ENCODE measurements around the gene POLR2F.

POLR2F gene

GRCh38 chr22:37925330-37925729 lies 28.2 kb upstream of the POLR2F start:
- H3K4me3 ChIP-seq (ENCODE audit: control insufficient read depth in 1 of 7, extremely low read depth in 1 of 7, insufficient read depth in 4 of 7, low read depth in 2 of 7, low read length in 6 of 7): no peak overlapping the region
- peaks cover 0 to 4% (median 2%) of the 10 kb centered on the region in 4 experiments for H3K4me1 ChIP-seq (ENCODE audit: control extremely low read depth in 1 of 4, control insufficient read depth in 4 of 4, insufficient read depth in 4 of 4, low read length in 3 of 4)
- H3K36me3 ChIP-seq (ENCODE audit: control insufficient read depth in 4 of 4, insufficient read depth in 4 of 4, low read length in 3 of 4): peaks cover 6 to 60% (median 45%) of the 10 kb centered on the region in 4 experiments
- ChIA-PET CTCF (no interaction called here), POLR2A (interaction anchor here (0.8 kb wide), 1 partner anchor 18 kb away, joined by 8 read pairs; no protein-coding TSS in a partner anchor)
- H3K27ac ChIP-seq (ENCODE audit: insufficient read depth in 1 of 2, low read depth in 1 of 2, low read length in 2 of 2, poor library complexity in 1 of 2, severe bottlenecking in 2 of 2): no peak overlapping the region
- no peak for DNase-seq
- H3K9me3 ChIP-seq (ENCODE audit: control extremely low read depth in 1 of 5, control insufficient read depth in 4 of 5, insufficient read depth in 2 of 5, low read depth in 1 of 5, low read length in 4 of 5): no peaks in the 10 kb centered on the region
- no peaks in the 10 kb centered on the region for H3K27me3 ChIP-seq (replicated peaks in 2 of 5; ENCODE audit: control insufficient read depth in 4 of 5, insufficient read depth in 5 of 5, low read length in 4 of 5)
- 100% methylated on average over 2 of the region's 3 CpGs for WGBS (ENCODE audit: insufficient coverage)

- WGBS (ENCODE audit: insufficient coverage): 98% methylated on average over 7 of the region's 15 CpGs
- ChIA-PET CTCF (interaction anchor here (1.1 kb wide), 1 partner anchor 40 kb away, joined by 3 read pairs; no protein-coding TSS in a partner anchor), POLR2A (interaction anchor here (0.8 kb wide), 1 partner anchor 18 kb away, joined by 8 read pairs; no protein-coding TSS in a partner anchor)
These were observed 27.7 kb upstream of the POLR2F start for GRCh38 chr22:37925767-37926166.

GRCh38 chr22:37926358-37926757 lies 27.1 kb upstream of the POLR2F start:
- 99% methylated on average over 6 of the region's 7 CpGs for WGBS (ENCODE audit: insufficient coverage)
- Histone ChIP-seq H3K4me1 (ENCODE audit: control extremely low read depth in 1 of 4, control insufficient read depth in 4 of 4, insufficient read depth in 4 of 4, low read length in 3 of 4) (no peaks in the 10 kb centered on the region), H3K27ac (ENCODE audit: insufficient read depth in 1 of 2, low read depth in 1 of 2, low read length in 2 of 2, poor library complexity in 1 of 2, severe bottlenecking in 2 of 2) (no peak overlapping the region), H3K4me3 (ENCODE audit: control insufficient read depth in 1 of 7, extremely low read depth in 1 of 7, insufficient read depth in 4 of 7, low read depth in 2 of 7, low read length in 6 of 7) (no peak overlapping the region), H3K36me3 (ENCODE audit: control insufficient read depth in 4 of 4, insufficient read depth in 4 of 4, low read length in 3 of 4) (peaks cover 6 to 61% (median 48%) of the 10 kb centered on the region in 4 experiments), H3K9me3 (ENCODE audit: control extremely low read depth in 1 of 5, control insufficient read depth in 4 of 5, insufficient read depth in 2 of 5, low read depth in 1 of 5, low read length in 4 of 5) (no peaks in the 10 kb centered on the region), H3K27me3 (replicated peaks in 2 of 5; ENCODE audit: control insufficient read depth in 4 of 5, insufficient read depth in 5 of 5, low read length in 4 of 5) (no peaks in the 10 kb centered on the region)
- CTCF ChIA-PET: interaction anchor here (1.1 kb wide), 1 partner anchor 39 kb away, joined by 3 read pairs; no protein-coding TSS in a partner anchor
- no peak for DNase-seq
- POLR2A ChIA-PET: interaction anchor here (0.8 kb wide), 1 partner anchor 17 kb away, joined by 8 read pairs; no protein-coding TSS in a partner anchor

More at GRCh38 chr22:37925767-37926166, 27.7 kb upstream of the POLR2F start:
- no peak for DNase-seq
- Histone ChIP-seq H3K4me1 (ENCODE audit: control extremely low read depth in 1 of 4, control insufficient read depth in 4 of 4, insufficient read depth in 4 of 4, low read length in 3 of 4) (peaks cover 0 to 2% (median under 1%) of the 10 kb centered on the region in 4 experiments), H3K27ac (ENCODE audit: insufficient read depth in 1 of 2, low read depth in 1 of 2, low read length in 2 of 2, poor library complexity in 1 of 2, severe bottlenecking in 2 of 2) (no peak overlapping the region), H3K9me3 (ENCODE audit: control extremely low read depth in 1 of 5, control insufficient read depth in 4 of 5, insufficient read depth in 2 of 5, low read depth in 1 of 5, low read length in 4 of 5) (no peaks in the 10 kb centered on the region), H3K4me3 (ENCODE audit: control insufficient read depth in 1 of 7, extremely low read depth in 1 of 7, insufficient read depth in 4 of 7, low read depth in 2 of 7, low read length in 6 of 7) (no peak overlapping the region), H3K36me3 (ENCODE audit: control insufficient read depth in 4 of 4, insufficient read depth in 4 of 4, low read length in 3 of 4) (peaks cover 6 to 60% (median 46%) of the 10 kb centered on the region in 4 experiments), H3K27me3 (replicated peaks in 2 of 5; ENCODE audit: control insufficient read depth in 4 of 5, insufficient read depth in 5 of 5, low read length in 4 of 5) (no peaks in the 10 kb centered on the region)

- ChIA-PET POLR2A (no interaction called here), CTCF (interaction anchor here (1.1 kb wide), 1 partner anchor 39 kb away, joined by 3 read pairs; no protein-coding TSS in a partner anchor)
- no peak overlapping the region for H3K4me3 ChIP-seq (ENCODE audit: control insufficient read depth in 1 of 7, extremely low read depth in 1 of 7, insufficient read depth in 4 of 7, low read depth in 2 of 7, low read length in 6 of 7)
- DNase-seq: no peak
- no peaks in the 10 kb centered on the region for H3K4me1 ChIP-seq (ENCODE audit: control extremely low read depth in 1 of 4, control insufficient read depth in 4 of 4, insufficient read depth in 4 of 4, low read length in 3 of 4)
- 96% methylated on average over 24 of the region's 32 CpGs for WGBS (ENCODE audit: insufficient coverage)
- H3K36me3 ChIP-seq (ENCODE audit: control insufficient read depth in 4 of 4, insufficient read depth in 4 of 4, low read length in 3 of 4): peaks cover 6 to 62% (median 48%) of the 10 kb centered on the region in 4 experiments
- no peaks in the 10 kb centered on the region for H3K9me3 ChIP-seq (ENCODE audit: control extremely low read depth in 1 of 5, control insufficient read depth in 4 of 5, insufficient read depth in 2 of 5, low read depth in 1 of 5, low read length in 4 of 5)
- H3K27ac ChIP-seq (ENCODE audit: insufficient read depth in 1 of 2, low read depth in 1 of 2, low read length in 2 of 2, poor library complexity in 1 of 2, severe bottlenecking in 2 of 2): no peak overlapping the region
- no peaks in the 10 kb centered on the region for H3K27me3 ChIP-seq (replicated peaks in 2 of 5; ENCODE audit: control insufficient read depth in 4 of 5, insufficient read depth in 5 of 5, low read length in 4 of 5)
These were observed 26.5 kb upstream of the POLR2F start for GRCh38 chr22:37926771-37927636.

GRCh38 chr22:37927637-37927936 lies 25.9 kb upstream of the POLR2F start:
- no peak for DNase-seq
- H3K36me3 ChIP-seq (ENCODE audit: control insufficient read depth in 4 of 4, insufficient read depth in 4 of 4, low read length in 3 of 4): peaks cover 6 to 67% (median 53%) of the 10 kb centered on the region in 4 experiments
- H3K27ac ChIP-seq (ENCODE audit: insufficient read depth in 1 of 2, low read depth in 1 of 2, low read length in 2 of 2, poor library complexity in 1 of 2, severe bottlenecking in 2 of 2): no peak overlapping the region
- POLR2A ChIA-PET: no interaction called here
- CTCF ChIA-PET: no interaction called here
- H3K4me3 ChIP-seq (ENCODE audit: control insufficient read depth in 1 of 7, extremely low read depth in 1 of 7, insufficient read depth in 4 of 7, low read depth in 2 of 7, low read length in 6 of 7): no peak overlapping the region
- H3K27me3 ChIP-seq (replicated peaks in 2 of 5; ENCODE audit: control insufficient read depth in 4 of 5, insufficient read depth in 5 of 5, low read length in 4 of 5): no peaks in the 10 kb centered on the region
- no peaks in the 10 kb centered on the region for H3K9me3 ChIP-seq (ENCODE audit: control extremely low read depth in 1 of 5, control insufficient read depth in 4 of 5, insufficient read depth in 2 of 5, low read depth in 1 of 5, low read length in 4 of 5)
- 93% methylated on average over 4 of the region's 5 CpGs for WGBS (ENCODE audit: insufficient coverage)
- no peaks in the 10 kb centered on the region for H3K4me1 ChIP-seq (ENCODE audit: control extremely low read depth in 1 of 4, control insufficient read depth in 4 of 4, insufficient read depth in 4 of 4, low read length in 3 of 4)

GRCh38 chr22:37929390-37929789 lies 24.1 kb upstream of the POLR2F start:
- DNase-seq: no peak
- Histone ChIP-seq H3K4me1 (ENCODE audit: control extremely low read depth in 1 of 4, control insufficient read depth in 4 of 4, insufficient read depth in 4 of 4, low read length in 3 of 4) (peaks cover 0 to 9% (median 4%) of the 10 kb centered on the region in 4 experiments), H3K36me3 (ENCODE audit: control insufficient read depth in 4 of 4, insufficient read depth in 4 of 4, low read length in 3 of 4) (peaks cover 6 to 69% (median 52%) of the 10 kb centered on the region in 4 experiments), H3K27ac (ENCODE audit: insufficient read depth in 1 of 2, low read depth in 1 of 2, low read length in 2 of 2, poor library complexity in 1 of 2, severe bottlenecking in 2 of 2) (no peak overlapping the region), H3K9me3 (ENCODE audit: control extremely low read depth in 1 of 5, control insufficient read depth in 4 of 5, insufficient read depth in 2 of 5, low read depth in 1 of 5, low read length in 4 of 5) (no peaks in the 10 kb centered on the region), H3K4me3 (ENCODE audit: control insufficient read depth in 1 of 7, extremely low read depth in 1 of 7, insufficient read depth in 4 of 7, low read depth in 2 of 7, low read length in 6 of 7) (no peak overlapping the region), H3K27me3 (replicated peaks in 2 of 5; ENCODE audit: control insufficient read depth in 4 of 5, insufficient read depth in 5 of 5, low read length in 4 of 5) (no peaks in the 10 kb centered on the region)
- 94% methylated on average over 5 of the region's 5 CpGs for WGBS (ENCODE audit: insufficient coverage)
- ChIA-PET CTCF (interaction anchor here (1.1 kb wide), 1 partner anchor 33 kb away, joined by 3 read pairs; no protein-coding TSS in a partner anchor), POLR2A (no interaction called here)
